Hippocampal formation (tissue), 2 donors: ENCODE measurements around the gene GBP4.
"Not testable (repeated sequence)": the region's sequence is repeated elsewhere in the genome, so short reads cannot be mapped to it uniquely, and the experiment has no call there.

ENCODE experiments used
- DNase-seq, 2 donors: peaks; one replicate each; lab custom pipeline; 2025; lab: John Stamatoyannopoulos, UW

The GBP4 gene

GRCh38 chr1:89198491-89199072 is at the start of gene GBP4:
TSS of gene GBP4 (minus strand) at chr1:89198942. CDS start at chr1:89198834, 108 bp downstream.
- DNase-seq: peak in 1 of 2 donors; percentile 19

GRCh38 chr1:89243046-89243445 is 44.3 kb upstream of the GBP4 start:
- no peak for DNase-seq

DNA sequence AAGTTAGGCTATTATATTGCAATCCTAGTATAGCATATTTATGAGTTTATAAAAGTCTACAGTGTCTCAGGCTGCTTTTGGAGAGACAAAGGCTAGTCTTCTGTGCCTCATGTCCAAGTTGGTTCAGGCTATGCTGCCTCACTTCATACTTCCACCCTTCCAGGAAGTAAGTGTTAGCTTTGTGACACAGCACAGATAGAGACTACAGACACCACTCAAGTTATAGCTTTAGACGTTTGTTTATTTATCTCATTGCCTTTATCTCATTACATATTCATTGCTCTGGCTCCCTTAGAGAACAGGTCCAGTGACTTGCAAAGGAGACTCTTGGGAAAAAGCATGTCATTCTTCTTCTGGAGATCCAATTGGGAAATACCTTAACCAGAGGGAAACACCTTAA is 22.6 kb upstream of the GBP4 start:
- DNase-seq: no peak

GRCh38 chr1:89219851-89220250 is 21.1 kb upstream of the GBP4 start:
- DNase-seq: not testable (repeated sequence)

DNA sequence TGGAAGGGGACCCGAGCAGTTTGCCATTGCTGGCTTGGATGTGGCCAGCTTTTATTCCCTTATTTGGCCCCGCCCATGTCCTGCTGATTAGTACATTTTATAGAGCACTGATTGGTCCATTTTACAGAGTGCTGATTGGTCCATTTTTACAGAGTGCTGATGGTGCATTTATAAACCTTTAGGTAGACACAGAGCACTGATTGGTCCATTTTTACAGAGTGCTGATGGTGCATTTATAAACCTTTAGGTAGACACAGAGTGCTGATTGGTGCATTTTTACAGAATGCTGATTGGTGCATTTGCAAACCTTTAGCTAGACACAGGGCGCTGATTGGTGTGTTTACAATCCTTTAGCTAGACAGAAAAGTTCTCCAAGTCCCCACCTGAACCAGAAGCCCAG is 20.2 kb upstream of the GBP4 start:
- DNase-seq: not testable (repeated sequence)

GRCh38 chr1:89213347-89213746 is 14.6 kb upstream of the GBP4 start:
- no peak for DNase-seq

DNA sequence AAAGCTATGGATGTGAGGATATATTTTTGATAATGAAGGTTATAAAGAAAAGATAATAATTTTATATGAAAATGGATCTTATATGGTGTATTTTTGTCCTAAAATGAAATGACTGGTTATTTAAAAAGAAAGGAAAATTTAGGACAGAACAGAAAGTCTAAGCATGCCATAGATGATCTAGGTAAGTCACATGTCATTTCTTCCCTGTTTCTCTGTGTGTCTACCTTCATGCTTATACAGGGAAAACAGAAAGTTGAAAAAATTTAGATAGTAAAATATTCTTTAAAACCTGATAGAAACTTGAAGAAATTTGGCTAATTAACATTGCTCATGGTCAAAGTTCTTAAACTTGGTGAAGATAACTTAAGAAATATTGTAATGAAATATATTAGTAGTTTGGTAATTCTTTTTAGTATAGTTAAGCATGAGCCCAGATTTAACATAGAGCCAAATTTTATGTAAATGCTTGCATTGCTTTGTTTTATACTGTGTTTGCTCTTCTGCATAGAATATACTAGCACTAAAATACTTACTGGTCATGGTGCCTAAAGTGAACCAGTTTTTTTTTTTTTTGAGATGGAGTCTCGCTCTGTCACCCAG is 12.4 kb upstream of the GBP4 start:
- no peak for DNase-seq

DNA sequence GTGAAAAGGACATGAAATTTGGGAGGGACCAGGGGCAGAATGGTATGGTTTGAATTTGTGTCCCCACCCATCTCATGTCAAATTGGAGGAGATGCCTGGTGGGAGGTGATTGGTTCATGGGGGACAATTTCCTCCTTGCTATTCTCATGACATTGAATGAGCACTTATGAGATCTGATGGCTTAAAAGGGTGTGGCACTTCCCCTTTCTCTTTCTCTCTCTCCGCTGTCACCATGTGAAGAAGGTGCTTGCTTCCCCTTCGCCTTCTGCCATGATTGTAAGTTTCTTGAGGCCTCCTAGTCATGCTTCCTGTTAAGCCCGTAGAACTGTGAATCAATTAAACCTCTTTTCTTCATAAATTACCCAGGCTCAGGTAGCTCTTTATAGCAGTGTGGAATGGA is 7.6 kb upstream of the GBP4 start:
- DNase-seq: no peak

- no peak for DNase-seq
These were observed 4.4 kb upstream of the GBP4 start for GRCh38 chr1:89203166-89203565.

GRCh38 chr1:89201106-89201794 is 2.5 kb upstream of the GBP4 start:
- DNase-seq: no peak

DNA sequence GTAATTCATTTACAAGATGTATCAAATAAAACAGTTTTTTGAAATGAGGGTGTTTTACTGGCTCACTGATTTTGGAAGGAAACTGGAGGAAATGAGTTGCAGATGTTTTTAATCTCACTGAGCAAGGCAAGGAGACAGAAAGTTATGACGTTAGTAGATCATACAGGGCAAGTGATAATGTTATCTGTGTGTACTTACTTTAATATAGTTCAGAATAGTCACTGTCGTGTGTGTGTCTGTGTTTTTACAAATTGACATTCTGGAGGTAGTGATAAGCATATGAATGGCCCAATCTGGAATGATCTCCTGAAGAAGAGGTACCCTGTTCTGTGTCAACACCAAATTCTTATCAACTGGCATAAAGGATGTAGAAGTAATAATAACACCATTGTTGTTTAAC is 1.9 kb upstream of the GBP4 start:
- no peak for DNase-seq

DNA sequence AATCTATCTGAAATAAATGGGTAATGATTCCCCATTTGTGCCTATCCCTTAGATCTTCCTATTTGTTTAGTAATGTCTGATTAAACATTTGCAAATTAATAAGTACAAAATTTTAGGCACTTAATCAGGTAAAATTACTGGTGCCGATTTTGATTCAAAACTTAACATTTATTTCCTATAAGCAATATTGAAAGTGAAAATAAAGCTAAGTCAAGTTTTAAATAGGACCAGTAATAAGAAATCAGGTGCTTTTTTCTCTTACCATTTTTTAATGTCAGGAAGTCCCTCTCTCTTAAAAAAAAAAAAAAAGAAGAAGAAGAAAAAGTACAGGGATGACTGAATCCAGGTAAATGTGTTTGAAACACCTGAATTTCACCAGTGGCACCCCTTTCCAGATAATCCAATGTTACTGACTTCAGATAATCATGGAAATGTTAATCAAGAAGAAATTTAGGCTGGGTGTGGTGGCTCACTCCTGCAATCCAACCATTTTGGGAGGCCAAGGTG is 836 bp upstream of the GBP4 start:
- DNase-seq: no peak

DNA sequence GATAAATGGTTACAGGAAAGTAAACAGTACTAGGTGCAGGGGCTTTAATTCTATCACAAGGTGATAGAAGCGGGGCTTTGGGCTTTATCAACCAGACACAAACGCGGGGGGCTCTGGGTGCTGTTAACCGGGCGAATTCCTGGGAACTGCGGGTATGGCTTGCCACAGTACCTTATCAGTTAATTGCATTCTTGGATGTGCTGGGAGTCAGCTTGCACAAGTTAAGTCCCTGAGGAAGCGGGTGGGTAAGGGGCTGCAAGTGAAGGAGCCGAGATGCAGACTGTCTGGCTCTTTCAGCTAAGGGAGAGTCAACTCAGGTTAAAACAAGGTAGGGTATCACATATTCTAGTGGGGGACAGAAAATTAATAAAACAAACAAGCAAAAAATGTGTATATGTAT is 661 bp downstream of the GBP4 start:
- DNase-seq: no peak

DNA sequence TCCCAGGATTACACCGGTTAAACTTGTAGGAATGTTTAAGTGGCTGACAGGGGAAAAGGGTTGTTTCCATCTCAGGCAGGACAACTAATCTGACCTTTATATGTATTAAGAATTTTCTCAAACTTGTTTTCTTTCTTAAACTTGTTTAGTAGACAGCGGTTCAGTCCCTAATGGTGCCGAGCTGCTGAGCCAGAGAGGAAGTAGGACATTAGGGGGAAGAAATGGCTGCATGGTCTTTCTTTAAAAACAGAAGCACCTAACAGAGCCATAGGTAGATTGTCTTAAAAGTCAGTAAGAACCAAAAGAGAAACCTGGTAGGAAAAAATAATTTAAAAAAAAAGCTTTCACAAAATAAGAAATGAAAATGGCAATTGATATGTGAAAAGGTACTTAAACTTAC is 3.3 kb downstream of the GBP4 start:
- no peak for DNase-seq

DNA sequence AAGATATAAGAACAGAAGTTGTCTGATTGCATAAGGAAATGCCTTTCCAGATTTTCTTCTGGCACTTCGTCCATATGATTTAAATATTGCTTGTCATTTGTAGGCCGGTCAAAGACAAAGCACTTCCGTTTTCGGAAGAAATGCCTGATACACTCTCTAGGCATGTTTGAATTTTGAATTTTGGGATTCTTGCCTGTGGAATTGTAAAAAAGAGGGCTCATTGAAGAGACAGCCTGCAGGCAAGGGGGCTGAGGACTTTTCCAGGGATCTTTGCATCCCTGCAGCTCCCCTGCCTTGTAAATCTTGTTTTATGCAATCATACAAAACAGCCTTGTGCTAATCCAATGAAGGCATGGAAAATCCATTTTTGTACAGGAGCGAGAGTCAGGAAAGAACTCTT is 7.4 kb downstream of the GBP4 start:
- DNase-seq: no peak

- DNase-seq: no peak
These were observed 8.7 kb downstream of the GBP4 start for GRCh38 chr1:89190017-89190416.

- DNase-seq: no peak
These were observed 19.4 kb downstream of the GBP4 start for GRCh38 chr1:89179343-89179742.

DNA sequence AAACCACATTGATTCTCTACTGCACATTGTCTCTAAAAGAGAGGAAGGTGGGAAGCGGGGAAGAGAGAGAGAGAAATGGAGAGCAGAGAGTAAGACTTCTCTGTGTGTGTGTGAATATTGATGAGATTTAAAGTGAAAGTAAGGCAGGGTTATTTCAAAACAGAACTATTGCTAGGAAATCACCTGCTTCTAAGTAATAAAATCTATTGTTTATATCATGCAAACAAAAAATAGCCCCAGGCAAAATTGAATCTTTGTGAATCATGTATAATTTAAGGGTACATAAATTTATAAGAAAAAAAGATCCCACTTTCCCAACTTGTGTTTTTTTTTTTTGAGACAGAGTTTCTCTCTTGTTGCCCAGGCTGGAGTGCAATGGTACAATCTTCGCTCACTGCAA is 21.8 kb downstream of the GBP4 start:
- no peak for DNase-seq

DNA sequence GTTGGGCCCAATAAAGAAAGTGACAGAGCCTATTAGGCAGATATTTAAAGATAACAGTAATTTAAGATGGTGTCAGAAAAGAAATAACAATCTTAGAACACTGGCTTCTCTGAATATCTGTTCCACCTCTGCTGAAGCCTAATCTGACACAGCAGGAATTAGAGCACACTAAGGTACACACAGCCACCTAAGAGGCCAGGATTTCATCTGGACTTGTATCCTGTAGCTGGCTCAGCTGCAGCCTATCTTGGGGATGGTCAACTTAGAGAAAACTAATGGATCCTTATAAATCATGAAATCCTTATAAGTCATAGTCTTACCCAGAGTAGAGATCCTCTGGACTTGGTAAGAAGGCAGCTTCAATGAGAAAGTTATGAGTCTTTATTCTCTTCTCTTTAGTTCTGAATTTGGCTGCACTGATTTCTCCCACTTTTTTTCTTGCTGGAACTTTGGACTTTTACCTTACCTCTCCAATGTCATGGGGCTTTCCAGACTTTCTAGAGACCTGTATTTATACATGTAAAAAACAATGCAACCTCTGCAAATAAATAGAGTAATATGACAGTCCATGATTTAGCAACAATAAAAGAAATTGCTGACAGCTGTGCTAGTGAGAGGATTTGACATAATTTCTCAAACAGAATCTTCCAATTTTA is 23.0 kb downstream of the GBP4 start, which contains the start of gene GBP7:
TSS of gene GBP7 (minus strand) at position 403 of the 656 bp plus-strand sequence. CDS start 4,068 bp downstream, outside the sequence.
- no peak for DNase-seq

DNA sequence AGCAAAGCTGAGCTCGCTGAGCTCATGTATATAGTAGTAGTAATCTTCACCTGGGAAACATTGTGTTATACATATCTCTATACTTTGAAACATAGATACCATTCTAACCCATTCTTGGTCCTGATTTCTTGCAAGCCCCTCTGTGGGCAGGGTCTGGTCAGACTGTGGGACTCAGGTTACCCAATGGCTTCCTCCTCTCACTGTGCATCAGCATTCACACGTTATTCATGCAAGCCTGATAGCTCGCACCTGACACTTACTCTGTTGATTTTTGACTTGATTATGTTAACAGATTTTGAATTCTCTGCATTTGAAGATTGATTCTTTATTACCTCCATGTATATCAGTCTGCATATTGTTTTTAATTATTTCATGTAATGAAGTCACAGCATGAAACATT is 24.3 kb downstream of the GBP4 start:
- no peak for DNase-seq

- no peak for DNase-seq
These were observed 26.1 kb downstream of the GBP4 start for GRCh38 chr1:89172468-89173143.

GRCh38 chr1:89171067-89171438 is 27.7 kb downstream of the GBP4 start:
- DNase-seq: no peak
